Skeletal muscle tissue (tissue), 4 donors: Measurements from ENCODE around the gene F10. TPM values are rescaled to one million over a fixed set of nuclear protein-coding genes. Genes with fewer than 3 reads are reported as not detected.
"Not testable (repeated sequence)": the region's sequence is repeated elsewhere in the genome, so short reads cannot be mapped to it uniquely, and the experiment has no call there.

Experiments used
- H3K27ac ChIP-seq: one replicate; pipeline ENCODE4 v1.7.0; 2013; ENCODE audit warnings: mild to moderate bottlenecking, low read depth, low read length, inconsistent platforms
- H3K27me3 ChIP-seq, 3 donors: one replicate each; pipeline ENCODE4 v1.7.0; 2013; ENCODE audit warnings: low read length in 3 of 3; ENCODE audit not compliant: control insufficient read depth in 3 of 3, insufficient read depth in 3 of 3
- H3K36me3 ChIP-seq, 3 donors: one replicate each; pipeline ENCODE4 v1.7.0; 2013; ENCODE audit warnings: low read length in 3 of 3; ENCODE audit not compliant: control insufficient read depth in 3 of 3, insufficient read depth in 3 of 3
- H3K4me1 ChIP-seq, 3 donors: one replicate each; pipeline ENCODE4 v1.7.0; 2013; ENCODE audit warnings: low read length in 3 of 3, mild to moderate bottlenecking in 3 of 3; ENCODE audit not compliant: control insufficient read depth in 3 of 3, insufficient read depth in 3 of 3
- H3K4me3 ChIP-seq, 3 donors: one replicate each; pipeline ENCODE4 v1.7.0; 2013; ENCODE audit warnings: low read length in 3 of 3
- H3K9ac ChIP-seq, 3 donors: one replicate each; pipeline ENCODE4 v1.7.0; 2013; ENCODE audit warnings: low read length in 3 of 3, mild to moderate bottlenecking in 3 of 3, moderate library complexity in 2 of 3, low read depth in 1 of 3
- H3K9me3 ChIP-seq, 3 donors: one replicate each; pipeline ENCODE4 v1.7.0; 2013; ENCODE audit warnings: low read length in 3 of 3; ENCODE audit not compliant: control insufficient read depth in 3 of 3
- total RNA-seq: library from RNA; depleted of rRNA; stranded (reverse); fragments of >200 nt; gene quantifications from one replicate; pipeline ENCODE4 v1.2.3, GENCODE V29; 2014
- donor health status: Osteomylitis.

The F10 gene
- total RNA-seq, 1 donor from 2014 or later, result 33.9 TPM

DNA sequence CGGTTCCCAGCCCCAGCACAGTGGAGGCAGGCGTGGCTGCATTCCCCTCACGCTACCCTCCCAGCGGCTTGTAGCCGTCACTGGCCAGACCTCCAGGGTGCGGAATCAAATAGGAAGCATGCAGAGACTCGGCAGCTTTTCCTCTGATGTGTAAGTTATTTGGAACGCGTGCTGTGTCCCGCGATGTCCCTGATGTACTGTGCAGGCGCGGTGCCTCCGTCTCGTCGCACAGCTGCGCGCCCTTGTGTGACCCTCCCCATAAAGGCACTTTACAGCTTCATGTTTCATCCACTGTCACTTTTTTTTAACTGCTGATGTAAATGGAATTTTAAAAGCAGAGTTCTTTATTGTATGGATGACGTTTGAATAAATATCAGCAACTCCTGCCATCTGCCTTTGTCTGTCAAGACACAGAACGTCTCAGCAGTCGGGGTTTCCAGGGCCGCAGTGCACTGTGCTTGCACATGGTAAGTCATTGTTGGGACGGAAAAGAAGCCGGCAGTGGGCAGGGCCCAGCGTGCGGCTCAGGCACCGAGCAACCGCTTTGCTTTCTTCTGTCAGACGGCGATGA is 24.4 kb upstream of the F10 start:
- Histone ChIP-seq H3K27ac (no peak overlapping the region), H3K4me3 (peak overlapping the region in 1 of 3 donors; percentile 19), H3K9me3 (no peaks in the 10 kb centered on the region), H3K27me3 (peaks cover 0 to 6% (median 5%) of the 10 kb centered on the region in 3 donors), H3K36me3 (peaks cover 0 to 4% (median 0%) of the 10 kb centered on the region in 3 donors), H3K4me1 (peaks cover 0 to 10% (median 0%) of the 10 kb centered on the region in 3 donors), H3K9ac (peak overlapping the region in 1 of 3 donors; percentile 54)

DNA sequence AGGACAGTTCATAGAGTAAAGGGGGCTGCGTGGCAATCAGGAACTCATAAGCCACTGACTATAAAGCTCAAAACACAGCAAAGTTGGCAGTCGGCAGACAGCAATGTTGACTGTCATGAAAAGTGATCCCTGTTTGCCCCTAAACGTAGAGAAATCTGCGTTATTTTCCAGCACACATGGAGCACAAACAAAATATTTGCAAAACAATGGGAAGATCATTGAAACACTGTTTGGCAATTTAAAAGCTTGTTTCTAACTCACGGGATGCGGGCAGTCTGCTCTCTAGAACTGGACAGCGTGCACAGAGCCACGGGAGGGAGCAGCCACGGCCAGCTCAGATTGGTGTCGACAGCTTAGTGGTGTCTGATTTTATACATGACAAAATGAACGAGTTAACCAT is 23.5 kb upstream of the F10 start:
- Histone ChIP-seq H3K4me1 (peaks cover 0 to 10% (median 0%) of the 10 kb centered on the region in 3 donors), H3K27ac (no peak overlapping the region), H3K27me3 (peaks cover 2 to 11% (median 6%) of the 10 kb centered on the region in 3 donors), H3K36me3 (peaks cover 0 to 4% (median 0%) of the 10 kb centered on the region in 3 donors), H3K9ac (no peak overlapping the region), H3K4me3 (no peak overlapping the region), H3K9me3 (no peaks in the 10 kb centered on the region)

DNA sequence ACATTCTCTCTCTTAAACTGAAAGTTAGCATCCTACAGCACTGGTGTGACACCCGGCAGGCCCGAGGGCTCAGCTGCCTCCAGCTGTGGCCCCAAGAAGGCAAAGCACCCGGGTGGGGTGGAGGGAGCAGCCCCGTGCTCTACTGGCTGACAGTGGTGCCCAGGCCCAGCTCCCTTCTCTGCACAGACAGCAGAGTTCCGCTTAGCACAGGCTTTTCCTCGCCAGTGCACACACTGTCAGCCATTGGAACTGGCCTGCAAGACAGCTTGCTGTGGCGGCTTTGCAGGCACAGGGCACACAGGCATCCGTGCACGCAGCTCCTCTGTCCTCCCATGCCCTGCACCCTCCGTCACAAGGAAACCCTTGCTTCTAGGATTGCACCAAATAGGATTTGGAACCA is 20.3 kb upstream of the F10 start:
- not testable (repeated sequence) for H3K4me1 ChIP-seq, H3K4me3 ChIP-seq, H3K27ac ChIP-seq, H3K9ac ChIP-seq, H3K36me3 ChIP-seq, H3K9me3 ChIP-seq
- H3K27me3 ChIP-seq, result peaks cover 7 to 24% (median 20%) of the 10 kb centered on the region in 3 donors

DNA sequence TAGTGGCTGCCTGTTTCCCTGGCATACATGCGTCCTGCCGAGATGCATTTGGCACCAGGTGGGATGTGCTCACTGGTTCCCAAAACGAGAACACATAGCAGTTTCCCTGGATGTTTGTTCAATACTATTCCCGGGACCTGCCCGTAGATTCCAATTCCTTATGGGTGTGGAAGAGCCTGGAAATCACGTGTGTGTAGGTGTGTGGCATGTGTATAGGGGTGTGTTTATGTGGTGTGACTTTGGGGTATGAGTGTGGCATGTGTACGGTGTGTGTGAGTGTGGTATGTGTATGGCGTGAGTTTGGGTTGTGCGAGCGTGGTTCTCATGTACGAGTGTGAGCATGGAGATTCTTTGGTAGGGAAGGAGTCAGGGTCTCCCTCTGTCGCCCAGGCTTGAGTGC is 19.9 kb upstream of the F10 start:
- no peak overlapping the region for H3K4me3 ChIP-seq
- peaks cover 7 to 24% (median 20%) of the 10 kb centered on the region in 3 donors for H3K27me3 ChIP-seq
- H3K9me3 ChIP-seq, result no peaks in the 10 kb centered on the region
- peaks cover 0 to 2% (median 0%) of the 10 kb centered on the region in 3 donors for H3K36me3 ChIP-seq
- no peak overlapping the region for H3K9ac ChIP-seq
- no peak overlapping the region for H3K27ac ChIP-seq
- H3K4me1 ChIP-seq, result peaks cover 0 to 8% (median 0%) of the 10 kb centered on the region in 3 donors

DNA sequence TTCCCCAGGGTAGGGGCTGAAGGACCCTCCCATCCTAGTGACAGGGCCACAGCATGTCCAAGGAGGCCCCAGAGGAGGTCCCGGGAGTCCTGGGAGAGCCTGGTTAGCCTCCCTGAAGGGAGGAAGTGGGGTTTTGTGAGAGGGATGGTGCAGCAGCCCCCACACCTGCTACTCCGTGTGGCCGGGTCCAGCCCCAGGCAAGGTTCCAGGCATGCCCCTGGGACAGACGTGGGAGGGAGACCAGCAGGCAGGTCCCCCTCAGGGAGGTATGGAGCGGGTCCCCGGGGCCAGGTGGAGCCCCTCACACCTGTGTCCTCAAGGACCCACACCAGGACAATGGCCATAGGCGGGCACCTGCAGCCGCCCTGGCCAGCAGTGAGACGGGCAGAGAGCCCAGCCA is 19.0 kb upstream of the F10 start:
- Histone ChIP-seq H3K36me3 (peaks cover 0 to under 1% (median 0%) of the 10 kb centered on the region in 3 donors), H3K4me1 (peaks cover 0 to 1% (median 0%) of the 10 kb centered on the region in 3 donors), H3K9me3 (no peaks in the 10 kb centered on the region), H3K4me3 (no peak overlapping the region), H3K27ac (no peak overlapping the region), H3K9ac (no peak overlapping the region), H3K27me3 (peaks cover 7 to 22% (median 20%) of the 10 kb centered on the region in 3 donors)

DNA sequence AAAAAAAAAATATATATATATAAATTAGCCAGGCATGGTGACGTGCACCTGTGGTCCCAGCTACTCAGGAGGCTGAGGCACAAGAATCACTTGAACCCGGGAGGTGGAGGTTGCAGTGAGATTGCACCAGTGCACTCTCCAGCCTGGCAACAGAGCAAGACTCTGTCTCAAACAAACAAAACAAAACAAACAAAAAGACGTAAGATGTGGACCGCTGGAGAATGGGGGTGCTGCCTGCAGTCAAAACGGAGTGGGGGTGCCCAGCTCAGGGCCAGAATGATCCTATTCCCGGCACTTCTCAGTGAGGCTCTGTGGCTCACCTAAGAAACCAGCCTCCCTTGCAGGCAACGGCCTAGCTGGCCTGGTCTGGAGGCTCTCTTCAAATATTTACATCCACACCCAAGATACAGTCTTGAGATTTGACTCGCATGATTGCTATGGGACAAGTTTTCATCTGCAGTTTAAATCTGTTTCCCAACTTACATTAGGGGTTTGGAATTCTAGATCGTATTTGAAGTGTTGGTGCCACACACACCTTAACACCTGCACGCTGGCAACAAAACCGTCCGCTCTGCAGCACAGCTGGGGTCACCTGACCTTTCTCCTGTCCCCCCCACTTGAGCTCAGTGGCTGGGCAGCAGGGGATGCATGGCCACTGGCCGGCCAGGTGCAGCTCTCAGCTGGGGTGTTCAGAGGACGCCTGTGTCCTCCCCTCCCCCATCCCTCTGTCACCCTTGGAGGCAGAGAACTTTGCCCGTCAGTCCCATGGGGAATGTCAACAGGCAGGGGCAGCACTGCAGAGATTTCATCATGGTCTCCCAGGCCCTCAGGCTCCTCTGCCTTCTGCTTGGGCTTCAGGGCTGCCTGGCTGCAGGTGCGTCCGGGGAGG is 17.3 kb upstream of the F10 start, which contains the start of gene F7:
F7 (plus strand) TSS at position 760 of the 889 bp plus-strand sequence; CDS start at position 811, 51 bp downstream.
- no peaks in the 10 kb centered on the region for H3K36me3 ChIP-seq
- H3K4me1 ChIP-seq, result peaks cover 0 to 3% (median 0%) of the 10 kb centered on the region in 3 donors

DNA sequence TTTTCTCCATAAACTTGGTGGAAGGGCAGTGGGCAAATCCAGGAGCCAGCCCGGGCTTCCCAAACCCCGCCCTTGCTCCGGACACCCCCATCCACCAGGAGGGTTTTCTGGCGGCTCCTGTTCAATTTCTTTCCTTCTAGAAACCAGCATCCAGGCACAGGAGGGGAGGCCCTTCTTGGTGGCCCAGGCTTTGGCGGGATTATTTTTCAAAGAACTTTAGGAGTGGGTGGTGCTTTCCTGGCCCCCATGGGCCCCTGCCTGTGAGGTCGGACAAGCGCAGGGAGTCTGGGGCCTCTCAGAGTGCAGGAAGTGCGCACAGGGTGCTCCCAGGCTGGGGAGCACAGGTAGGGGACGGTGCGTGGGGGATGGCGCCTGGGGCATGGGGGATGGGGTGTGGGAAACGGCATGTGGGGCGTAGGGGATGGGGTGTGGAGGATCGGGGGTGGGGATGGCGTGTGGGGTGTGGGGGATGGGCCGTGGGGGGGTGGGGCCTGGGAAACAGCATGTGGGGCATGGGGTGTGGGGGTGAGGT is 16.6 kb upstream of the F10 start:
- H3K27ac ChIP-seq, result no peak overlapping the region
- H3K4me3 ChIP-seq, result no peak overlapping the region
- H3K9ac ChIP-seq, result no peak overlapping the region
- peaks cover 0 to 6% (median 3%) of the 10 kb centered on the region in 3 donors for H3K4me1 ChIP-seq
- H3K9me3 ChIP-seq, result no peaks in the 10 kb centered on the region
- H3K27me3 ChIP-seq, result peaks cover 26 to 39% (median 38%) of the 10 kb centered on the region in 3 donors
- no peaks in the 10 kb centered on the region for H3K36me3 ChIP-seq

More for the DNA sequence above, 17.3 kb upstream of the F10 start, which contains the start of gene F7:
- Histone ChIP-seq H3K27me3 (peaks cover 19 to 32% (median 31%) of the 10 kb centered on the region in 3 donors), H3K27ac (no peak within 1 kb of the TSS), H3K9ac (no peak within 1 kb of the TSS), H3K4me3 (no peak within 1 kb of the TSS), H3K9me3 (no peaks in the 10 kb centered on the region)

DNA sequence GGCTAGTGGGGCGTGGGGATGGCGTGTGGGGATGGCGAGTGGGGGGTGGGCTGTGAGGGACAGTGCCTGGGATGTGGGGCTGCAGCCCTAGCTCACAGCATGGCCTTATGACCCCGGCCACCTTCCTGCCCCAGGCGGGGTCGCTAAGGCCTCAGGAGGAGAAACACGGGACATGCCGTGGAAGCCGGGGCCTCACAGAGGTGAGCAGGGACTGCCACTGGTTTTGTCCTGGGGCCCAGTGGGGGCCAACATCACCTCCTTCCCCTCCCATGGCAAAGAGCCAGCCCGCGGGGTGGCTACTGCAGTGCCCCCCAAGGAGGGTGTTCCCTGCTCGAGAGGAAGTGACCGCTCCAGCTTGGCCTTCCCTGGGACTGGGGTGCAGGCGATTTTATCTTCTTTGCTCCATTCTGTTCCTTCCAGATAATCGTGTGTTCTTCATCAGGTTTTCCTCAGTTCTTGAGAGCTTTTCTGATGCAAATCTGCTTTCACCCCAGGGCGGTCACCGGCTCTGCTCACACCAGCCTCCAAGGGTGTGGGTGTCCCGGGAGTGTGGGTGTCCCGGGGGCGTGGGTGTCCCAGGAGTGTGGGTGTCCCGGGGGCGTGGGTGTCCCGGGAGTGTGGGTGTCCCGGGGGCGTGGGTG is 15.8 kb upstream of the F10 start:
- H3K4me1 ChIP-seq, result peaks cover 0 to 6% (median 3%) of the 10 kb centered on the region in 3 donors
- no peaks in the 10 kb centered on the region for H3K9me3 ChIP-seq
- peaks cover 31 to 43% (median 43%) of the 10 kb centered on the region in 3 donors for H3K27me3 ChIP-seq
- no peak overlapping the region for H3K27ac ChIP-seq
- H3K4me3 ChIP-seq, result no peak overlapping the region
- no peak overlapping the region for H3K9ac ChIP-seq
- no peaks in the 10 kb centered on the region for H3K36me3 ChIP-seq

DNA sequence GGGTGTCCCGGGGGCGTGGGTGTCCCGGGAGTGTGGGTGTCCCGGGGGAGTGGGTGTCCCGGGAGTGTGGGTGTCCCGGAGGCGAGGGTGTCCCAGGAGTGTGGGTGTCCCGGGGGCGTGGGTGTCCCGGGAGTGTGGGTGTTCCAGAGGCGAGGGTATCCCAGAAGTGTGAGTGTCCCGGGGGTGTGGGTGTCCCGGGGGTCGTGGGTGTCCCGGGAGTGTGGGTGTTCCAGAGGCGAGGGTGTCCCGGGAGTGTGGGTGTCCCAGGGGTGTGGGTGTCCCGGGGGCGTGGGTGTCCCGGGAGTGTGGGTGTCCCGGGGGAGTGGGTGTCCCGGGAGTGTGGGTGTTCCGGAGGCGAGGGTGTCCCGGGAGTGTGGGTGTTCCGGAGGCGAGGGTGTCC is 14.1 kb upstream of the F10 start:
- H3K27ac ChIP-seq, H3K36me3 ChIP-seq, H3K4me1 ChIP-seq, H3K4me3 ChIP-seq, H3K9ac ChIP-seq, H3K9me3 ChIP-seq: not testable (repeated sequence)
- peaks cover 45 to 48% (median 45%) of the 10 kb centered on the region in 3 donors for H3K27me3 ChIP-seq
